Glutamatergic neuron (in vitro differentiated cells): ENCODE results near the gene RNF111. TPM values are rescaled to one million over a fixed set of nuclear protein-coding genes. Genes with fewer than 3 reads are reported as not detected.

Experiments
- DNase-seq: peaks from one replicate; pipeline ENCODE4 v3.0.0; 2022
- H3K27ac Mint-ChIP-seq: one replicate; pipeline ENCODE4 v1.8.0; 2020; ENCODE audit warnings: mild to moderate bottlenecking, mixed read lengths, inconsistent platforms; ENCODE audit not compliant: unreplicated experiment
- H3K27me3 Mint-ChIP-seq: one replicate; pipeline ENCODE4 v1.8.0; 2020; ENCODE audit warnings: mild to moderate bottlenecking, moderate library complexity, mixed read lengths, inconsistent platforms; ENCODE audit not compliant: unreplicated experiment
- H3K36me3 Mint-ChIP-seq: one replicate; pipeline ENCODE4 v1.8.0; 2020; ENCODE audit warnings: mild to moderate bottlenecking, mixed read lengths, inconsistent platforms; ENCODE audit not compliant: unreplicated experiment
- H3K4me1 Mint-ChIP-seq: one replicate; pipeline ENCODE4 v1.8.0; 2020; ENCODE audit warnings: mild to moderate bottlenecking, low read depth, mixed read lengths, inconsistent platforms; ENCODE audit not compliant: unreplicated experiment
- H3K4me3 Mint-ChIP-seq: one replicate; pipeline ENCODE4 v1.8.0; 2020; ENCODE audit warnings: mild to moderate bottlenecking, mixed read lengths, inconsistent platforms; ENCODE audit not compliant: unreplicated experiment
- H3K9me3 Mint-ChIP-seq: one replicate; pipeline ENCODE4 v1.8.0; 2020; ENCODE audit warnings: mild to moderate bottlenecking, moderate library complexity, mixed read lengths, inconsistent platforms; ENCODE audit not compliant: unreplicated experiment
- total RNA-seq: library from RNA; stranded (reverse); fragmentation: NEBNext Ultra II Directional; extraction: Animal tissue kit (Norgen Biotek cat#: 25700); gene quantifications from one replicate; pipeline ENCODE4 v1.2.1, GENCODE V29; 2021; ENCODE audit not compliant: unreplicated experiment
- TF ChIP-seq, protein P1 (sequence below): fragments of 200-600 bp; sonication (generic); IDR thresholded peaks from one replicate; pipeline ENCODE4 v1.5.0; 2021; ENCODE audit not compliant: partially characterized antibody, unreplicated experiment

Gene RNF111
- total RNA-seq, 1 donor from 2014 or later = 57.4 TPM

DNA sequence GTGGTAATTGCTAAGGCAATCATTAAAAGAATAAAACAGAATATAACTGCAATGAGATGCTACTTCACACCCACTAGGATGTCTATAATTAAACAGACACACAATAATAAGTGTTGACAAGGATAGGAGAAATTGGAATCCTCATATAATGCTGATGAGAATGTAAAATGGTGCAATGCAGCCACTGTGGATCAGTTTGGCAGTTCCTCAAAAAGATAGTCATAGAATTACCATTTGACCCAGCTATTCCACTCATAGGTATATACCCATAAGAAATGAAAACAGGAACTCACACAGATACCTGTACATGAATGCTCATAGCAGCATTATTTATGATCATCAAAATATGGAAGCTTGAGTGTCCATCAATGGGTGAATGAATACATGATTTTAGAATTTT is 9.6 kb upstream of the RNF111 start:
- TF ChIP-seq, protein P1, sequence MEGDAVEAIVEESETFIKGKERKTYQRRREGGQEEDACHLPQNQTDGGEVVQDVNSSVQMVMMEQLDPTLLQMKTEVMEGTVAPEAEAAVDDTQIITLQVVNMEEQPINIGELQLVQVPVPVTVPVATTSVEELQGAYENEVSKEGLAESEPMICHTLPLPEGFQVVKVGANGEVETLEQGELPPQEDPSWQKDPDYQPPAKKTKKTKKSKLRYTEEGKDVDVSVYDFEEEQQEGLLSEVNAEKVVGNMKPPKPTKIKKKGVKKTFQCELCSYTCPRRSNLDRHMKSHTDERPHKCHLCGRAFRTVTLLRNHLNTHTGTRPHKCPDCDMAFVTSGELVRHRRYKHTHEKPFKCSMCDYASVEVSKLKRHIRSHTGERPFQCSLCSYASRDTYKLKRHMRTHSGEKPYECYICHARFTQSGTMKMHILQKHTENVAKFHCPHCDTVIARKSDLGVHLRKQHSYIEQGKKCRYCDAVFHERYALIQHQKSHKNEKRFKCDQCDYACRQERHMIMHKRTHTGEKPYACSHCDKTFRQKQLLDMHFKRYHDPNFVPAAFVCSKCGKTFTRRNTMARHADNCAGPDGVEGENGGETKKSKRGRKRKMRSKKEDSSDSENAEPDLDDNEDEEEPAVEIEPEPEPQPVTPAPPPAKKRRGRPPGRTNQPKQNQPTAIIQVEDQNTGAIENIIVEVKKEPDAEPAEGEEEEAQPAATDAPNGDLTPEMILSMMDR = no peak
- Mint-ChIP-seq H3K4me1 (no peaks in the 10 kb centered on the region), H3K4me3 (no peak overlapping the region), H3K27me3 (no peaks in the 10 kb centered on the region), H3K27ac (no peak overlapping the region), H3K9me3 (no peaks in the 10 kb centered on the region), H3K36me3 (no peaks in the 10 kb centered on the region)
- no peak for DNase-seq

DNA sequence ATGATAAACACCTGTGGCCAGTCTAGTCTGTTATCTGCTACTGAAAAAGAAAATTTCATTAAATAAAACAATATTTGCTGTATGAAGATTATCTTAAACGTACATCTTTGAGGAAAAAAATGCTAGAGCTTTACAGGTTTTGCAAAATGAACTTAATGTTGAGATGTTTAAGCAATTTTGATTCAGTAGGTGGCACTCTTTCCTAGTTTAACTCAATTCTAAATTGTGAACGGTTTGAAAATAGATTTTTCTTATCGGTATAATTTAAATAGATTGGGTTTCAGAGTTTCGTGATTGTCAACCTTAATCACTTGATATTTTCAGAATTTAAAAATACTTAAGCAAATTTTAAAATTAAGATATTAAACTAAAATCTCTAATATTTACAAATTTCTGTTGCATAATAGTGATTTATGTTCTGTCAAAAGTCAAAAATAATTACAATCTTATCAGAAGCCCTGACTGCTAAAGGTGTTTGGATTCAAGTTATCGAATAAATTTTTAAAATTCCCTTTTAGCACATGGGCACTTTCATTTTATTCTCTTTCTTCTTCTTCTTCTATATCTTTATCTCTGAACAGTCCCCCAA is 7.0 kb upstream of the RNF111 start:
- no peaks in the 10 kb centered on the region for H3K36me3 Mint-ChIP-seq
- H3K4me3 Mint-ChIP-seq = no peak overlapping the region
- TF ChIP-seq, protein P1 = peak; percentile 36
- no peak overlapping the region for H3K27ac Mint-ChIP-seq
- H3K4me1 Mint-ChIP-seq = no peaks in the 10 kb centered on the region
- H3K9me3 Mint-ChIP-seq = no peaks in the 10 kb centered on the region
- DNase-seq = no peak
- no peaks in the 10 kb centered on the region for H3K27me3 Mint-ChIP-seq

DNA sequence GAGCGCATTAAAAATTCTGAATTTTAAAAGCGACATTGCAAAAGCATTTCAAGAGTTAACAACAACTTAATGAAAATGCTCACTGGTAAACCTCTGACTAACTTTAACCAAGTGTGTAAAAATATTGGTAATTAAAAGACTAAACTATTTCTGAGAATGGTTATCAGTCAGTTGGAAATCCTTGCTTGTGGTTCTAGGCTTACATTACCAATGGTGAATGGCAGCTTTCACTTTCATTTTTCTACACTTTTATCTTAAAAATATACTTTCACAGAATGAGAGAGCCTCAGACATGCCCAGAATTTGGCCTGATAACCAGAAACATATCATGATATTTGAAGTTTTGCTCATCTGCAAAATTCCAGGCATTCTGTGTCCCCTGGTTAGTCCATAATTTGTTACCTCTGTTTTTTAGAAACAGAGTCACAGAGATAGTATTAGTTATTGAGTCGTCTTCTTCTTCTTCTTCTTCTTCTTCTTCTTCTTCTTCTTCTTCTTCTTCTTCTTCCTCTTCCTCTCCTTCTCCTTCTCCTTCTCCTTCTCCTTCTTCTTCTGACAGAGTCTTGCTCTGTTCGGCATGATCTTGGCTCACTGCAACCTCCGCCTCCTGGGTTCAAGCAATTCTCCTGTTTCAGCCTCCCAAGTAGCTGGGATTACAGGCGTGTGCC is 5.5 kb upstream of the RNF111 start:
- Mint-ChIP-seq H3K4me3 (no peak overlapping the region), H3K36me3 (no peaks in the 10 kb centered on the region), H3K27me3 (no peaks in the 10 kb centered on the region), H3K9me3 (no peaks in the 10 kb centered on the region), H3K4me1 (no peaks in the 10 kb centered on the region), H3K27ac (no peak overlapping the region)
- TF ChIP-seq, protein P1 = no peak
- no peak for DNase-seq

DNA sequence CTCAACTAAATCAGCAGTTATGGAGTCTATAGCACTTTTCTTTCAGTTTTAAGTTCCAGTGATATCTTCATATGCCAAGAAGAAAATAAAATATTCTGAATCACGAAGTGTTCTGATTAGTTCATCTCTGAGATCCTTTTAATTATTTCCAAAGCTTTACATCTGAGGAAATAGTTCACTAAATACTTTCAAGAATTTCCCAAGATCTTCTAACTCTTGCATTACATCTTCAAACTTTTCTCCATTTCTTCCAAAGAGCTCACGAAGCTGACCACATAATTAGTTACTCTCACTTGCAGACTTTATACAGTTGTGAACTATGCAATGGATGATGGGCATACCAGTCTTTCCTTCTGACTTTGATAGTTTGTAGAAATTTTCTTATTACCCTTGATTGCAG is 4.2 kb upstream of the RNF111 start:
- no peaks in the 10 kb centered on the region for H3K36me3 Mint-ChIP-seq
- peaks cover 6% of the 10 kb centered on the region for H3K27me3 Mint-ChIP-seq
- no peak overlapping the region for H3K27ac Mint-ChIP-seq
- H3K9me3 Mint-ChIP-seq = peaks cover 8% of the 10 kb centered on the region
- DNase-seq = no peak
- TF ChIP-seq, protein P1 = no peak
- H3K4me3 Mint-ChIP-seq = no peak overlapping the region
- peaks cover 2% of the 10 kb centered on the region for H3K4me1 Mint-ChIP-seq

DNA sequence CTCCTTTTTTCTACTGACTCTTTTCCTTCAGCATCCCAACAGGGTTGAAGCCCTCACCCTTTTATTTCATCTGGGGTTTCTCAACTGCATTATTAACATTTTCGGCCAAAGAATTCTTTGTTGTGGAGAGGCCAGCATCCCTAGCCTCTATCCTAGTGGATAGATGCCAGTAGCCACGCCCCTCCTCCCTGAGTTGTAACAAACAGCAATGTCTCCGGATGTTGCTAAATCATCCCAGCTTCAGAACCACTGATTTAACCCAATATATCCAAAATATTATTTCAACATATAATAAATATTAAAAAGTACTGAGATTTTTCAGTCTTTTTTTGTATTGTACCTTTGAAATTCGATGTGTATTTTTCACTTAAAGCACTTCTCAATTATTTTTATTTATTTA is 2.0 kb upstream of the RNF111 start:
- peak; percentile 21 for DNase-seq
- H3K9me3 Mint-ChIP-seq = peaks cover 12% of the 10 kb centered on the region
- TF ChIP-seq, protein P1 = no peak
- no peak overlapping the region for H3K27ac Mint-ChIP-seq
- H3K27me3 Mint-ChIP-seq = peaks cover 11% of the 10 kb centered on the region
- H3K4me1 Mint-ChIP-seq = peaks cover 9% of the 10 kb centered on the region
- no peaks in the 10 kb centered on the region for H3K36me3 Mint-ChIP-seq
- H3K4me3 Mint-ChIP-seq = no peak overlapping the region
